Measurements from ENCODE around the gene USP32. TPM values are rescaled to one million over a fixed set of nuclear protein-coding genes. Genes with fewer than 3 reads are reported as not detected.
A peak's percentile ranks its signal among the peaks of the same experiment; 100 is the strongest.
"Not testable (repeated sequence)": the region's sequence is repeated elsewhere in the genome, so short reads cannot be mapped to it uniquely, and the experiment has no call there.

The USP32 gene, protein sequence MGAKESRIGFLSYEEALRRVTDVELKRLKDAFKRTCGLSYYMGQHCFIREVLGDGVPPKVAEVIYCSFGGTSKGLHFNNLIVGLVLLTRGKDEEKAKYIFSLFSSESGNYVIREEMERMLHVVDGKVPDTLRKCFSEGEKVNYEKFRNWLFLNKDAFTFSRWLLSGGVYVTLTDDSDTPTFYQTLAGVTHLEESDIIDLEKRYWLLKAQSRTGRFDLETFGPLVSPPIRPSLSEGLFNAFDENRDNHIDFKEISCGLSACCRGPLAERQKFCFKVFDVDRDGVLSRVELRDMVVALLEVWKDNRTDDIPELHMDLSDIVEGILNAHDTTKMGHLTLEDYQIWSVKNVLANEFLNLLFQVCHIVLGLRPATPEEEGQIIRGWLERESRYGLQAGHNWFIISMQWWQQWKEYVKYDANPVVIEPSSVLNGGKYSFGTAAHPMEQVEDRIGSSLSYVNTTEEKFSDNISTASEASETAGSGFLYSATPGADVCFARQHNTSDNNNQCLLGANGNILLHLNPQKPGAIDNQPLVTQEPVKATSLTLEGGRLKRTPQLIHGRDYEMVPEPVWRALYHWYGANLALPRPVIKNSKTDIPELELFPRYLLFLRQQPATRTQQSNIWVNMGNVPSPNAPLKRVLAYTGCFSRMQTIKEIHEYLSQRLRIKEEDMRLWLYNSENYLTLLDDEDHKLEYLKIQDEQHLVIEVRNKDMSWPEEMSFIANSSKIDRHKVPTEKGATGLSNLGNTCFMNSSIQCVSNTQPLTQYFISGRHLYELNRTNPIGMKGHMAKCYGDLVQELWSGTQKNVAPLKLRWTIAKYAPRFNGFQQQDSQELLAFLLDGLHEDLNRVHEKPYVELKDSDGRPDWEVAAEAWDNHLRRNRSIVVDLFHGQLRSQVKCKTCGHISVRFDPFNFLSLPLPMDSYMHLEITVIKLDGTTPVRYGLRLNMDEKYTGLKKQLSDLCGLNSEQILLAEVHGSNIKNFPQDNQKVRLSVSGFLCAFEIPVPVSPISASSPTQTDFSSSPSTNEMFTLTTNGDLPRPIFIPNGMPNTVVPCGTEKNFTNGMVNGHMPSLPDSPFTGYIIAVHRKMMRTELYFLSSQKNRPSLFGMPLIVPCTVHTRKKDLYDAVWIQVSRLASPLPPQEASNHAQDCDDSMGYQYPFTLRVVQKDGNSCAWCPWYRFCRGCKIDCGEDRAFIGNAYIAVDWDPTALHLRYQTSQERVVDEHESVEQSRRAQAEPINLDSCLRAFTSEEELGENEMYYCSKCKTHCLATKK (N-terminal part only)
- total RNA-seq = 40.0 and 40.6 TPM in 2 replicates

DNA sequence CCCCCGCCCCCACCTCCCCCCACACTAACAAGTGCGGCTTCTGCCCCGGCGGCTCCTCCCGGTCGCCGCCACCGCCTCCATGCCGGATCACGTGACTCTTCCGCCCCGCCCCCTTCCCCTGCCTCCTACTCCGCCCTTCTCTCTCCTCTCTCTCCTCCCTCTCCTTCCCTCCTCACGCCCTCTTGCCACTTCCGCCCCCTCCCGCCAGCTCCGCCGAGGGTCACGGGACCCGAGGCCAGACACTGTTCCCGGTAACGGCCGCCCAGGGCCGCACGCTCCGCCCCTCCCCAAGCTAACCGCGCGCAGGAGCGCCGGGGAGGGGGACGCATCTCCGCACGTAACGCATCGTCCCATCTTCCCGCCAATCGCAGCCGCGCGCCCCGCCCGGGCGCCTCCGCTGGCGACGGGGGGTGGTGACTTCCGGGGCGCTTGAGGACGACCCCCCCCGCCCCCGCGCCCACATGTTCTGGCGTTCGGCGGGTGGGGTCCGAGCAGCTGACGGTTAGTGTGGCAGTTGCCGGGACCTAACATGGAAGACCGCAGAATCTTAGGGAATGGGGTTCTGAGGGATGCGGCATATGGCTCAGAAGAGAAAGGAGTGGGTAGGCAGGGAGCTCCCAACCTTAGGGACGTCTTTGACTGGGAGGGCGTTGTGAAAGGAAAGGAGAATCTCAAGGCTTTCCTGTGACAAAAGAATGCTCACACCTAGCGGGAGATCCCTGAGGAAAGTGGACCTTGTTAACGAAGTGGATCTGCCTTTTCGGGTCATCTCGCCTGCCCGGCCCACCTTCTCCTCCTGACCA, at the start of gene USP32:
USP32 (minus strand) TSS at position 92 of the 803 bp plus-strand sequence. CDS start 194 bp downstream, outside the sequence.
- peak; percentile 68 for DNase-seq (ENCODE audit: extremely low read depth, low read depth, low spot score)

DNA sequence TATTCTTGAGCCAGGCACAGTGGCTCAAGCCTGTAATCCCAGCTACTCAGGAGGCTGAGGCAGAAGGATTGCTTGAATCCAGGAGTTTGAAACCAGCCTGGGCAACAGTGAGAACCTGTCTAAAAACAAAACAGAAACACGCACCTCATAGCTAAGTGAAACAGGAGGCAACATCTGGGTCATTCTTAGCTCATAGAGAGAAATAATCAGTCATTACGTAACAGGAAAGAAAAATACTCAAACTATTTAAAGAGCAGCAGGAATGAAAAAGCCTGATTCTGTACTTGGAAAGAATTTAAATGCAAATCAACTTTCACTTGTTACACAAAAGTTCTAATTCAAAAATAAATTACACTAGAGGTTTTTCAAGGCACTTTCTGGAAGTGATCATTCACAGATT, 47.6 kb upstream of the USP32 start:
- DNase-seq (ENCODE audit: extremely low read depth, low read depth, low spot score) = no peak

DNA sequence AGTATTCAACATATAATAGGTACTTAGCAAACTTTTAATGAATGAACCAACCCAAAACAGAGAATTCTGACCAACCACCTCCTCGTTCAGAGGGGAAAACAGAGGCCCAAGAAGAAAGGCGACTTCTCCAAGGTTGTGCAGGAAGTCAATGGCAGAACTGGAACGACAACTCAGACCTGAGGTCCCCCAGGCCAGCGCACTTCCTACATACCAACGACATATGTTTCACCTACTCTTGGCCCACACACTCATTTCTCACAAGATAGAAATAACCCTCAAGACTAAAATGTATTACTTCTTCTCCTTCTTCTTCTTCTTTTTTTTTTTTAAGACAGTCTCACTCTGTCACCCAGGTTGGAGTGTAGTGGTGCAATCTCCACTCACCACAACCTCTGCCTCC, 44.7 kb upstream of the USP32 start:
- no peak for DNase-seq (ENCODE audit: extremely low read depth, low read depth, low spot score)

DNA sequence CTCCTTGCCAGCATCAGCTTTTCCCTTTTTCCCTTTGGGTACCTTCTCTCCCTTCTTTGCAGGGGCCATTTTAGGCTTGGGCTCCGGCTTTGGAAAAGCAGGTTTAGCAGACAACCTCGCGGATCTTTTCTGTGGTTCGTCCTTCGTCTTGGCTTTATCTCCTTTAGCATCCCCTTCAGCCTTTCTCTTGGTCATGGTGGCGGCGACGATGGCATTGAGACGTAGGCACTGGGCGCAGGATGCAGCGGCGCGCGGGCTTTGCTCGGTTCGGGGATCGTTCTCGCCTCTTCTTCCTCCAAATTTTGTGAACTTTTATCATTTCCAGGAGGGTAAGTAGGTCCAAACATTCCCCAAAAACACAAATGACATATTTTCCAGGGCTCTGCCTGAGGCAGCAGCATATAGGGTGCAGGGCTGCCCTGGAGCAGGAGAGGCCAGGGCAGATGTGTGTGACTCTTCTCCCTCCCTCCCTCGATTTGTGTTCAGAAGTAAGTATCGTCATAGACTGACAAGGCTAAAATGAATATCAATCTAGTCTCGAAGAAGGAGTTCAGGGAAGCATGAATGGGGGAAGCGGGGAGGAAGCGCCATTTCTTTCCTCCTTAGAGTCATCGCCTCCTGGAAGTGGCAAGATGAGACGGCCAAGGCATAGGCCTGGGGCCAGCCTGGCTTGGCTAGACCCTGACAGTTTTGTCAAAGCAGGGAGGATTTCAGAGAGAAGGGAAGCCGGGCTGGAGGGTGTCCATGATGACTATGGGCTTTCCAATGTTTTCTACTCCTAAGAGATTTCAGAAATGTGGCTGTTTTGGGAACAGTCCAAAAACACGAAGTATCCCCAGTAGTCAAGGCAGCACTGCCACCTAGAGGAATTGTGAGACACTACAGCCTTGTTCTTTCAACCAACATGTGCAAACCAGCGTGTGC, 43.6 kb upstream of the USP32 start:
- DNase-seq (ENCODE audit: extremely low read depth, low read depth, low spot score) = peak; percentile 64

DNA sequence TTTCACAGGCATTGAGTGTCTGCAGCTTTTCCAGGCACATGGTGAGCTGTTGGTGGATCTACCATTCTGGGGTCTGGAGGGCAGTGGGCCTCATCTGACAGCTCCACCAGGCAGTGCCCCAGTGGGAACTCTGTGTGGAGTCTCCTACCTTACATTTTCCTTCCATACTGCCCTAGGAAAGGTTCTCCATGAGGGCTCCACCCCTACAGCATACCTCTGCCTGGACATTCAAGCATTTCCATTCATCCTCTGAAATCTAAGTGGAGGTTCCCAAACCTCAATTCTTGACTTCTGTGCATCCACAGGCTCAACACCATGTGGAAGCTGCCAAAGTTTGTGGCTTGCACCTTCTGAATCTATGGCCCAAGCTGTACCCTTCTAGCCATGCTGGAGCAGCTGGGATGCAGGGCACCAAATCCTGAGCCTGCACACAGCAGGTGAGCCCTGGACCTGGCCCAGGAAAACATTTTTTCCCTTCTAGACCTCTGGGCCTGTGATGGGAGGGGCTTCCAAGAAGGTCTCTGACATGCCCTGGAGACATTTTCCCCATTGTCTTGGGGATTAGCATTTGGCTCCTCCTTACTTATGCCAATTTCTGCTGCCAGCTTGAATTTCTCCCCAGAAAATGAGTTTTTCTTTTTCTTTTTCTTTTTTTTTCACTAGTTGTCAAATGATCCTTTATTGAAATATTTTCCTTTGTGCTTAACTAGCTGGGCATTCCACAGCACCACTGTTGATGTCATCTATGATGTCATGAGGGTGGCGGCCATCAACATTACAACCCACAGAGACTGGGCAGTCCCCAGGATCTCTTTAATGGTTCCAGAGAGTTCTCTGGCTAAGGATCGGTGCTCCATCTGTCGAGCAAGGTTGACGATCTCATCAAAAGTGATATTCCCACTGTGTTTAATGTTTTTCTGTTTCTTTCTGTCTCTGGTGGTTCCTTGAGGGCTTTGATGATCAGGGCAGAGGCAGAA, 41.4 kb upstream of the USP32 start:
- not testable (repeated sequence) for DNase-seq (ENCODE audit: extremely low read depth, low read depth, low spot score)

DNA sequence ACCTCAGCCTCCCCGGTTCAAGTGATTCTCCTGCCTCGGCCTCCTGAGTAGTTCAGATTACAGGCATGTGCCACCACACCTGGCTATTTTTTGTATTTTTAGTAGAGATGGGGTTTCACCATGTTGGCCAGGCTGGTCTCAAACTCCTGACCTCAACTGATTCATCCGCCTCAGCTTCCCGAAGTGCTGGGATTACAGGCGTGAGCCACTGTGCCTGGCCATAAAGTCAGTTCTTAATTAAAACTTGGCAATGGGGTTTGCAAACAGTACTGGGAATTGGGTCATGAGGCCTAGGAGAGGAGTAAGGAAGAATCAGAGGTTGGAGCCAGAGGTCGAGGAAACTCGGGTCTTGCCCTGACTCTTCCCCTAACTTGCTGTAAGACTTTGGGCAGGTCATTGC, 38.6 kb upstream of the USP32 start:
- not testable (repeated sequence) for DNase-seq (ENCODE audit: extremely low read depth, low read depth, low spot score)

DNA sequence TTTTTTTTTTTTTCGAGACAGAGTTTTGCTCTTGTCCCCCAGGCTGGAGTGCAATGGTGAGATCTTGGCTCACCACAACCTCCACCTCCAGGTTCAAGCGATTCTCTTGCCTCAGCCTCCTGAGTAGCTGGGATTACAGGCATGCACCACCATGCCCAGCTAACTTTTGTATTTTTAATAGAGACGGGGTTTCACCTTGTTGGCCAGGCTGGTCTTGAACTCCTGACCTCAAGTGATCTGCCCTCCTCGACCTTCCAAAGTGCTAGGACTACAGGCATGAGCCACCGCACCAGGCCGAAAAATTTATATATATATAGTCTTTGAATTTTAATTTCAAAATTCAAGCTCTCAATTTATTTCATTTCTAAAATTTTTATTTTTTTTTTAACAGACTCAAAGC, 36.6 kb upstream of the USP32 start:
- not testable (repeated sequence) for DNase-seq (ENCODE audit: extremely low read depth, low read depth, low spot score)

DNA sequence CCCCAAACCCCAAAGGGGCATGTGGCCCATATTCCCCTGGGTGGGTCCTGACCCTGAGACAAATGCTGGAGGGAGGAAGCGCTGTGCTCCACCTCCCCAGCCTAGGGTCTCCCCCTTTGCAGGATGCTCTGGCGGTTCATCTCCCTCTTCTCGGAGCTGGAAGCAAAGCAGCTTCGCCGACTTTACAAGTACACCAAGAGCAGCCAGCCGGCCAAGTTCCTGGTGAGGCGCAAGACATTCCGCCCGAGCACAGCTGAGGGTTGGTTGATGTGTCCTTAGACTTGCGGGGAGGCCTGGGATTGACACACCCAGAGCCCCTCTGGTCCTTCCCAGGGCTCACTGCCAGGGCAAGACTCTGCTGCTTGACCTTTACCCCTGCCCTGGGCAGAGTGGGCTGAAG, 34.7 kb upstream of the USP32 start:
- no peak for DNase-seq (ENCODE audit: extremely low read depth, low read depth, low spot score)

DNA sequence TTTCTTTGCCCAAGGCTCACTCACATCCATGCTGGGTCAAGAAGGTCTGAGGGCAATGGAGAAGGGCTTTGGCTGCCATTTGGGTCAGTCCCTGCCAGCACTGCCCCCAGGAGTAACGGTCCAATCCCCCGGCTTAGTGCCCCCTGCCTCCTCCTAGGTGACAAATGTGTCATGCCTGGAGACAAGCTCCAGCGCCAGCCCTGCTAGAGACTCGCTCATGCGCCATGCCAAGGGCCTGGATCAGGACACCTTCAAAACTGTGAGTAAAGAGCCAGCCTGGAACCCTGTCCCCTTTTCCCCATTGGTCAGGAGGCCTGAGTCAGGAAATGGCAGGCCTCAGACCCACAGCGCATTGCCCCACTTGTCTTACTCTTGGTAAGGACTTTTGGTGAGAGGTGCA, 33.7 kb upstream of the USP32 start:
- no peak for DNase-seq (ENCODE audit: extremely low read depth, low read depth, low spot score)

DNA sequence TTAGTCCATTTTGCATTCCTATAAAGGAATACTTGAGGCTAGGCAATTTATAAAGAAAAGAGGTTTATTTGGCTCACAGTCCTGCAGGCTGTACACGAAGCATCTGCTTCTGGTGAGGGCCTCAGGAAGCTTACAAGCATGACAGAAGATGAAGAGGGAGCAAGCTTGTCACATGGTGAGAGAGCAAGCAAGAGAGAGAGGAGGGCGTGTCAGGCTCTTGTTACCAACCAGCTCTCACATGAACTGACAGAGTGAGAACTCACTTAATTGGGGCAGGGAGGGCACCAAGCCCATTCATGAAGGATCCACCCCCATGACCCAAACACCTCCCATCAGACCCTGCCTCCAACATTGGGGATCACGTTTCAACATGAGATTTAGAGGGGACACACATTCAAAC, 31.9 kb upstream of the USP32 start:
- DNase-seq (ENCODE audit: extremely low read depth, low read depth, low spot score) = no peak

DNA sequence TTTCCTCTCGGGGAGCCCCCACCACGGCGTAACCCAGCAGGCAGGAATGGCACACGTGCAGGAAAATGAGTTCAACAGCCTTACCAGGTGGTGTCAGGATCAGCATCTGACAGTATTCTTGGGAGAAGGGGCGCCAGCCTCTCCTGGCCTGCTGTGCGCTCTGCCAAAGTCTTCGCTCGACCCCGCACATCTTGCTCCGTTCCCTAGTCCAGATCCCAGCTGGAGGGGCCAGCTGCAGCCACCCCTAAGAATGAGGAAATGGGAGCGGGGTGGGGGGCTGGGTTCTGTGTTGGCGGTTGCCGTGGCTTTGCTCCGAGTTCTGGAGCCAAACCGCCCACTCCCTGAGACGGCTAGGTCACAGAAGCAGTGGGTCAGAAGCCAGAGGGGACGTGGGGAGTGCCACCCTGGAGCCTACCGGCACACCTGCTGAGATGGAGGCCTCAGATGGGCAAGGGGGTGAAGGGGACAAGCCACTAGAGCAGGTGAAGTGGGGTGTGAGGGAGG, 30.3 kb upstream of the USP32 start, which contains the start of gene CHCT1:
CHCT1 (plus strand) TSS at position 328 of the 504 bp plus-strand sequence; CDS start at position 432, 104 bp downstream.
- no peak for DNase-seq (ENCODE audit: extremely low read depth, low read depth, low spot score)

DNA sequence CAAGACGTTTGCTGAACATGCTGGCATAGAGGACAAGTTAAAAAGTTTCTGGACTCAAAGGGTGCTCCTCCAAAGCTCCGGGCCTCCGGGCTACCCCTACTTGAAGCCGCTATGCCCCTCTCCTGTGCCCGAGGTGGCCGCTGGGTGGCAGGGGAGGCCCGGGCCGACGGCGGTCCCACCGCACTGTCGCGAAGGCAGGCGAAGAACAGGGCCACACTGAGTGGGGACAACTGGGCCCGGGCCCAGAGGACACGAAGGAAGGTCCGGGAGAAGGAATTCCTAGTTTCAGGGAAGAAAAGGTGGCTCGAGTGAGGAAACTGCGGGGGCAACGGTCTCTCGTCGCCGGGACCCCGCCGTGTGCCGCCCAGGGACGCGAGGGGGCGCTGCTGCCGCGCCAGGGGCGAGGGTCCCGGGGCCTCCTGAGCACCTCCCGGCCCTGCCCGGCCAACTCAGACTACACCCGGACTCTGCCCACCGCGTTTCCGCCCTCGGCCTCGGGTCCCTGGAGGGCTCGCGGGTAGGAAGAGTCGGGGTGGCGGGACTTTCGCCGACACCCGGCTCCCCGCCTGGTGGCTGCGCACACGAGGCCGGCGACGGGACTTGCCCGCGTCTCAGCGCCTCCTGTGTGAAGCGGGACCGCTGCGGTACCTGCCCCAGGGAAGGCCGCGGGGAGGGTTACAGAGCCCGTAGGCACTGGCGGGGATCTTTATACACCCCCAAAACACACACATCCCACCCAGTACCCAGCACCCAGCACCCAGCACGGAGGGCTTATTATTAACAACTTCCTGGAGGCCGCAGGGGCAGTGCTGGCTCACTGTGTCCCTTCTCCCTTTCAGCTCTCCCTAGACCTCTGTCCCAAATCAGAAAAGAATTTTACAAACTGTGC, 29.6 kb upstream of the USP32 start:
- DNase-seq (ENCODE audit: extremely low read depth, low read depth, low spot score) = no peak

DNA sequence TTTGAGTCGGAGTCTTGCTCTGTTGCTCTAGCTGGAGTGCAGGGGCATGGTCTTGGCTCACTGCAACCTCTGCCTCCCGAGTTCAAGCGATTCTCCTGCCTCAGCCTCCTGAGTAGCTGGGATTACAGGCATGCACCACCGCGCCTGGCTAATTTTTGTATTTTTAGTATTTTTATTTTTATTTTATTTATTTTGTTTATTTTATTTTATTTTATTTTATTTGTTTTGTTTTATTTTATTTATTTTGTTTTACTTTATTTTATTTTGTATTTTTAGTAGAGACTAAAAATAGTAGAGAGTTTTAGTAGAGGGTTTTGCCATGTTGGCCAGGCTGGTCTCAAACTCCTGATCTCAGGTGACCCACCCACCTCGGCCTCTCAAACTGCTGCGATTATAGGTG, 27.9 kb upstream of the USP32 start:
- not testable (repeated sequence) for DNase-seq (ENCODE audit: extremely low read depth, low read depth, low spot score)

DNA sequence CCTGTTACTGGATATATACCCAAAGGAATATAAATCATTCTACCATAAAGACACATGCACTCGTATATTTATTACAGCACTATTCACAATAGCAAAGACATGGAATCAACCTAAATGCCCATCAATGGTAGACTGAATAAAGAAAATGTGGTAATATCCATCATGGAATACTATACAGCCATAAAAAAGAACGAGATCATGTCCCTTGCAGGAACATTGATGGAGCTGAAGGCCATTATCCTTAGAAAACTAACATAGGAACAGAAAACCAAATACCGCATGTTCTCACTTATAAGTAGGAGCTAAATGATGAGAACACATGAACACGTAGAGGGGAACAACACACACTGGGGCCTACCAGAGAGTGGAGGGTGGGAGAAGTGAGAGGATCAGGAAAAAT, 27.1 kb upstream of the USP32 start:
- DNase-seq (ENCODE audit: extremely low read depth, low read depth, low spot score) = not testable (repeated sequence)

DNA sequence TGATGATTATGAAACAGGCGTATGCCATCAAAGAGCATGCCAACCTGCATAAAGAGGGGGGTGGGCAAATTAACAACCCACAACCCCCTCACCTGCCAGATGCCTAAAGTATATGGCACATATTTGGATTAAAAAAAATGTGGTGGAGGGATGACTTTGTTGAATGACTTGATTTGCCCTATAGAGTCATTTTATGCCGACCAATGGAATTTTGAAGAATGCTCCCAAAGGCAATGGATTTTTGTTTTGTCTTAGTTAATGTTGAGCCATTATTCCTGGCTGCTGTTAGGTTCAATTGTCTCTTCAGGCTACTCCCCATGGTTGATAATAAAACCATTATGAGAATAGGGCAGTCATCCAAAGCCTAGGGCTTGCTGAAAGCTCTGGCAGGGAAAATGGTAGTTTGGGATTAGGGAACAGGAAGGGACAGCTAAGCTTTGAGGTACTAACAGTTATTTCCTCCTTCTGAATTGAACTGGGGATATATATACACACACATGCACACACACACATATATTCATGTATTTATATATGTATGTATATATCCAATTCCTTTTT, 24.5 kb upstream of the USP32 start:
- no peak for DNase-seq (ENCODE audit: extremely low read depth, low read depth, low spot score)

DNA sequence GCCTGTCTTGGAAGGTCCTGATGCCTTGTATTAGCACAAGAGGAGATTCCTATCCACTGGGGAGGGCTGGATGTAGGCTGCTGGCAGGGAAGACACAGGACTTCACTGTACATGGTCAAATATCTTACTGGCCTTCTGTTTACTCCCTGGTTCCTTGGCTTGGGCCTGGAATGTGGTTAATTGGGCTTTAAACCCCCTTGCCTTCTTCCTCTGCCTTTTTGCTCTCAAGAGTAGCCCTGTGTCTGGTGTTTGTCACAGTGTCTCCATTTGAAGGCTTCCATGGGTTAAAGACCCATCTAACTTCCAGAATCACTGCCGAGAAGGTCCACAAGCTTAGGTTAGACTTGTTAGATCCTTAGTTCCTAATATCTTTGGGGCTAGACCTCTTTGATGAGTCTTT, 23.2 kb upstream of the USP32 start:
- DNase-seq (ENCODE audit: extremely low read depth, low read depth, low spot score) = no peak

Measured in glomerular endothelial cell (primary cell).